HG03342 (cell line): ENCODE results near the gene TAF1A.
A peak's percentile ranks its signal among the peaks of the same experiment; 100 is the strongest.

Experiments
- ATAC-seq: cut with Tn5 transposase; IDR thresholded peaks from one replicate; pipeline ENCODE4 v1.9.1; 2021; ENCODE audit warnings: mild to moderate bottlenecking, moderate library complexity; ENCODE audit not compliant: unreplicated experiment

TAF1A gene

GRCh38 chr1:222600281-222600680 is 10.5 kb upstream of the TAF1A start:
- ATAC-seq = no peak

GRCh38 chr1:222596696-222597095 is 7.0 kb upstream of the TAF1A start:
- no peak for ATAC-seq

- no peak for ATAC-seq
Measured at GRCh38 chr1:222594789-222595188, 5.1 kb upstream of the TAF1A start.

GRCh38 chr1:222592171-222592570 is 2.4 kb upstream of the TAF1A start:
- no peak for ATAC-seq

DNA sequence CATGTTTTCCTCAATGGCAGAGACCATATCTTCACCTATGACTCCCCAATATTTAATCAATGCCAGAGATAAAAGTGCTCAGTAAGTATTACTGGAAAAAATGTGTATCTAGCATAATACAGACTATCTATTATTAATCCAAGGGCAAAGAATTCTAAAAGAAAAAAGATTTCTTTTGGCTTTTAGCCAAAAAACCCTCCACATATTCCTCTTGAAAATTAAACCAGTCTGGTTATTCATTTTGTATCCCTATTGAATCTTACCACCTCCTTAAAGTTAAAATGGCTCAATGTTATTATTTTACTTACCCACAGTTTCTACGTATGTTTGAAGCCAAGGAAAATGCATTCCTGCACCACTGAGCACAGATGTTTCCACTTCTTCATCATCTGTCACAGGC is 1.6 kb downstream of the TAF1A start:
- no peak for ATAC-seq

DNA sequence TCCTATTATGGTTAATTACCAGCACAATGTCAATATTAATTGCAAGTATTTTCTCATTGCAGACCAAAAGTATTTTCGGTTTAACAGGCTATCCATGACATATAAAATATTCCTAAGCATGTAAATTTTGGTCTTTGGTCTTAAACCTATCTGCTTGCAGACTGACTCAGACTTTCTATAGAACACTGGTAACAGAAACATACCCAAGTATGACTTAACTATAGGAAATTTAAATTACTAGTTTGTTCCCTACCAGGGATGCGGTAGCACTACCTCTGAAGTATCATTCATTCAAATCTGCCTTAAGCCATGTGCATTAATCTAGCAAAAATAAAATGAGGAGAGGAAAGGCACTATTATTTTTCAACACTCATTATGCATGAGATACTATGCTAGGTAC is 2.9 kb downstream of the TAF1A start:
- no peak for ATAC-seq

- ATAC-seq = peak; percentile 86
Measured at GRCh38 chr1:222583079-222583478, 6.7 kb downstream of the TAF1A start.

GRCh38 chr1:222582099-222582774 is 7.5 kb downstream of the TAF1A start:
- peak; percentile 62 for ATAC-seq

GRCh38 chr1:222579316-222579715 is 10.4 kb downstream of the TAF1A start:
- ATAC-seq = no peak

GRCh38 chr1:222570837-222571236 is 18.9 kb downstream of the TAF1A start:
- no peak for ATAC-seq

DNA sequence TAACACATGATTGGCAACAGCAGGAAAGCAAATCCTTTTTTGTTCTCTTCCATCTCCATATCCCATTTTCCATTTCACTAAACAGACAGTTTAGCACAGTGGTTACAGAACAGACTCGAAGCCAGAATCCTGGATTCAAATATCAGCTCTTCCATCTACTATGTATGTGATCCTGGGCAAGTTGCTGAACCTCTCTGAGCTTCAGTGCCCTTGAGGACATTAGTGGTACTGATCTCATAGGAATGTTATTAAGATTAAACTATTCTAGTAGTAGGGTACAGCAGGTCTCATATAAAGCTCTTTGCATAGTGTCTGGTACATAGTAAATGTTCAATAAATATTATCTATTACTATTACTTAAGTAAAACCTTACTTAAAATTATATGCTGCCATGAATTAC is 28.1 kb downstream of the TAF1A start:
- ATAC-seq = peak; percentile 52

DNA sequence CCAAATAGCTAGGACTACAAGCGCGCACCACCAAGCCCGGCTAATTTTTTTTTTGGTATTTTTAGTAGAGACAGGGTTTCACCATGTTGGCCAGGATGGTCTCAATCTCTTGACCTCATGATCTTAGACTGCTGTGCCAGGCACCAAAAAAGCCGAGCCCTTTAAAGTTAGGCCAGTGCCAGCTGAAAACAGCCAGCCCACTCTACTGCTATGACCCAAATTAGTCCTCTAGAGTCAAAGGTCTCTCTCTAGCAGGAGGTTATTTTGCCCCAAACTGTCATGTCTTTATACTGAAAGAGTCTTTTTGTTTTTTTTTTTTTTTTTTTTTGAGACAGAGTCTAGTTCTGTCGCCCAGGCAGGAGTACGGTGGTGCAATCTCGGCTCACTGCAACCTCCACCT is 32.2 kb downstream of the TAF1A start:
- no peak for ATAC-seq

DNA sequence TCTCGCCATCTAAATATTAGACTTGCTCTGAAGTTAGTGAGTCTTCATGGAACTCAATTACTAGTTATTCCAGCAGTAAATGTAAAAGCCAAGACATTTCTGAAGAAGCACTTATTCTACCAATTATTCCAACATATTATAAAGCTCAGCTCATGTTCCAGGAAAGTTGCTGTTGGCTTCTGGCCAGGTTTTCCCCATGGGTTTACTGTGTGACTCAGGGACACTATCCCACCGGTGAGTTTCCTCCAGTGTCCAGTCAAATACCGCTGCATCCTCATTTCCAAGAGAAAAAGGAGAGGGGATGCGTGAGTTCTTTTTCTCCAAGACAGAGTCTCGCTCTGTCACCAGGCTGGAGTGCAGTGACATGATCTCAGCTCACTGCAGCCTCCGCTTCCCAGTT is 32.6 kb downstream of the TAF1A start:
- ATAC-seq = no peak

- no peak for ATAC-seq
Measured at GRCh38 chr1:222555992-222556615, 33.6 kb downstream of the TAF1A start.

- ATAC-seq = no peak
Measured at GRCh38 chr1:222554177-222554576, 35.6 kb downstream of the TAF1A start.

DNA sequence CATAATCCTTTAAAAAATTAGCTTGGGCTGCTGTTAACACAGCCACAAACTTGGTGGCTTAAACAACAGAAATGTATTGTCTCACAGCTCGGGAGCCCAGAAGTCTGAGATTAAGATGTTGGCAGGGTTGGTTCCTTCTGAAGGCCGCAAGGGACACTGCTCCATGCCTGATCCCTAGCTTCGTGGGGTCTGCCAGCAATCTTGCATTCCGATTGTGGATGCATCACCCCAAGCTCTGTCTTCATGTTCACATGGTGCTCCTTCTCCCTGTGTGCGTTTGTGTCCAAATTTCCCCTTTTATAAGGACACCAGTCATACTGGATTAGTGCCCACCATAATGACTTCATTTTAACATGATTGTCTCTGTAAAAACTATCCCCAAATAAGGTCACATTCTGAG is 36.9 kb downstream of the TAF1A start:
- no peak for ATAC-seq

DNA sequence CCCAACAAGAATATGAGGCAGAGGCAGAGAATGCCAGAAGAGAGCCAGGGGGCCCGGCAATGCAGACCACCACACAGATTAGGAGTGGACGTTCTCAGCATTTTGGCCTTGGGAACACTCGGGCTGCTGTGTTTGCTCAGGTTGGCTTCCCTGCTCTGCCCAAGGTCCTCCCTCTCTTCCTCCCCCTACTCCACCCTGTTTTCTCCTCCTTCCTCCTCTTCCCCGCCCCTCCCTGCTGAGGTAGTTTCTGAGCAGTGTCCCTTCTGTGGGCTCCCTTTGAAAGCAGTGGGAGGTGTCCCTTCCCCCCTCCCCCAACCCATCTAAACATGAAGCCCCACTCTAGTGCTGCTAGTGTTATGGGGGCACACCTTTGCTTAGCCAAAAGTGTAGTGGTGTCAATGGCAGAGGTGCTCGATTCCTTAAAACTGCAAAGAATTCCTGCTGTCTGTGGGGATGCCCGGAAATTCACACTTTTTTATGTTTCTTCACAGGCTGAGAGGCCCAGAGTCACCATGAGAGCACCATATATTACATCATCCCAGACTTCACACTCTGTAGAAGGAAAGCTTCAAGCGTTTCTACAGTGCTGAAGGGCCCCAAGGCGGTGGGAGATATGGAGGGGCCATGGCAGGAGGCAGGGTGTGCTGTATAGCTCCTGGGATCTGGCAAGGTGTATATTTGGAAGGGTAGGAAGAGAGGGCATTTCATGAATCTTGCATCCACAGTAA is 41.6 kb downstream of the TAF1A start, which contains the start of gene HHIPL2:
TSS of gene HHIPL2 (minus strand) at position 161 of the 728 bp plus-strand sequence. CDS start at position 101, 60 bp downstream.
- ATAC-seq = no peak

DNA sequence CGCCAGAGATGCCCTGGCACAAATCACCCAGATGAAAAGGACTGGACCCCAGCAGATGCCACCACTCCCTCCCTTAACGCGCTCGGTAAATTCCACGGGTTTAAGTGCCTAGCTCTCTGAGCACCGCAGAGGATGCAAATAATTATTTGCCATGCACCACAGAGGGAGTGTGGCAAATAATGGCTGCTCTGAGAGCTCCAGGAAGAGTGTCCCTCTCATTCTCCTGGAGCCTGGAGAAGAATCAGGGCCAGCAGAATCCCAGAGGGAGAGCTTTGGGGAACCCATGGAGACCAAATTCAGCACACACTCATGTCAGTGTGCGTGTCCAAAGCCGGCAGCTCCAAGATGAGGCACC is 42.5 kb downstream of the TAF1A start:
- no peak for ATAC-seq

GRCh38 chr1:222546548-222547259 is 43.0 kb downstream of the TAF1A start:
- ATAC-seq = no peak

DNA sequence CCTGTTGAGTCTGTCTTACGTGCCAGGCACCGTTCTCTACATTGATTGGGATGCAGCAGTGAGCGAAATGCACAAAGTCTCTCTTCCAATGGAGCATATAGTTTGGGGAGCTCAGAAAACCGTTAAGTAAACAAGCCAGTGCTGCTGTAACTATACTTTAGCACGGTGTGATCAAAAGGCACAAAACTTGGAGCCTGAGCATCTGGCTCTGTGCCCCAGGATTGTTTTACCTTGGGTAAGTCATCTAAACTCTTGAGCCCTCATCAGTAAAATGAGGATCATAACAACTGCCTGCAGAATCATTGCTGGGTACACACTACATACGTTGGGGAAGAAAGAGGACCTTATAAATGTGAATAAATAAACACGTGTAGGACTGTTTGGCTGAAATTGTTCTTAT is 43.6 kb downstream of the TAF1A start:
- ATAC-seq = no peak

GRCh38 chr1:222543817-222544216 is 45.9 kb downstream of the TAF1A start:
- no peak for ATAC-seq

DNA sequence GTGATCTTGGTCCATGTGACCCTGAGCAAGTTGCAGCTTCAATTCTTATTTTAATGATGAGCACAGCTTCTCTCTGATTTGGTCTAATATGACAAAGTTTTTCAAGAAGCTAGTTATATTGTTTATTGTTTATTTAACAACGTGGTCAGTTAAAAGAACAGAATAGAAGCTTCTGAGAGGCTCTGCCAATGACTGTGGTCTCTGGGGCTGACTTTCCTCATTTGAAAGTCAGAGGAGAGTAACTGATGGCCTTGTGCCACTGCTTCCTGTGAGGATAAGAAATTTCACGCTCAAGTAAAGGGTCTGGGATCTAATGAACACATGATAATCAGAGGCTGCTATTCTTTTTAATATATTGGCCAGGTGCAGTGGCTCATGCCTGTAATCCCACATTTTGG is 49.1 kb downstream of the TAF1A start:
- no peak for ATAC-seq
